Activated CD8-positive, alpha-beta memory T cell treated with anti-CD3 and anti-CD28 coated beads for 4 hours (primary cell): ENCODE data around the gene IGBP1.
"Not testable (repeated sequence)": the region's sequence is repeated elsewhere in the genome, so short reads cannot be mapped to it uniquely, and the experiment has no call there.

Experiments used
- DNase-seq, 2 donors: peaks; one replicate each; pipeline ENCODE4 v3.0.0-alpha.2; 2020; ENCODE audit warnings: low read depth in 2 of 2

IGBP1 gene

DNA sequence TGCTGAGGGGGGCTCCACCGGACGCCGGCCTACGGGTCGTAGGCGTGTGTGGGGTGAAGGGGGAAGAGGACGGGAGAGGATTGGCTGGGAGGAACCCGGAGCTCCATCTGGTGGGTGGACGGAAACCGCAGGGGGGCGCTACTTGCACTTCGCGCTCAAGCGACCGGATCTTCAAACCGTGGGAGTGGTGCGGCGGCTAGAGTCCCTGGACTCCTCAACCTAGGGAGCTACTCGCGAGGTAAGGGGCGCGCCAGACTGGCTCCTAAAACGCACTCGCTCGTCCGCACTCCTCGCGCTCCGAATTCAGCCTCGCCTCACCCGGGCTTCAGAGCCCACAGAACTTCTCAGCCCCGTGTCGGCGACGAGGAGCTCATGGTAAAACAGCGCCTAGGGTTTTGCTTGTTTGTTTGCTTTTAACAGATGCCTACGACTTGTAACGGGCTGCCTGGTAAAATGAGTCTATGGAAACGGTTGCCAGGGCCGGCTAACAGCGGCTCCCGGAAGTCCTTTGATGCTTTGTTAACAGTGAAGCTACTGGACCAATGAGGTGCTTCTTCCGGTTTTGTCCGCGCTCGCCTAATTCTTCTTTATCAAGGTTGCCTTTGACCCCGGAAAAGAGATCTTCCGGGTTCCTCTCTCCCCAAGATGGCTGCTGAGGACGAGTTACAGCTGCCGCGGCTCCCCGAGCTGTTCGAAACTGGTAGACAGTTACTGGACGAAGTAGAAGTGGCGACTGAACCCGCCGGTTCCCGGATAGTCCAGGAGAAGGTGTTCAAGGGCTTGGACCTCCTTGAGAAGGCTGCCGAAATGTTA lies at the start of gene IGBP1:
IGBP1 (plus strand) TSS at position 145 of the 813 bp plus-strand sequence; CDS start at position 646, 501 bp downstream.
- peak; percentile 45 to 63 for DNase-seq

- no peak for DNase-seq
Measured at GRCh38 chrX:70084592-70085240, 48.5 kb upstream of the IGBP1 start.

GRCh38 chrX:70087857-70088630 lies 45.2 kb upstream of the IGBP1 start:
- no peak for DNase-seq

DNA sequence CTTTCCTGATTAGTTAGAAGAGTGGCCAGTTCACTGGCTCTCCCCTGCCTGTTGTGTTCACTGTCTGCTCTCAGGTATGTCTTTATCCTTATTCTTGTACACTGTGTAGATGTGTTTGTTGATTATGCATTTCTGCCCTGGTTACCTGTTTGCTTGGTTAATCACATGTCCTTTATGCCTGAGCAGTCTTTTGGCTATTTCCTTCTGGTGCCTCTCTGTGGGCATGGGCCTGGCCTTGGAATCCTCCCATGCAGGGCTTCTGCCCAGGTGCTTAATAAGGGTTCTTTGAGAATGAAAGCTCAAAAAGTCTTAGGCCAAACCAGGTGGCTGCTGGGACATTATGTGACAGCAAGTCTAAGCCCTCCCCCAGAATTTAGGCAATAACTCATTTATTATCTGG lies 44.5 kb upstream of the IGBP1 start:
- no peak for DNase-seq

DNA sequence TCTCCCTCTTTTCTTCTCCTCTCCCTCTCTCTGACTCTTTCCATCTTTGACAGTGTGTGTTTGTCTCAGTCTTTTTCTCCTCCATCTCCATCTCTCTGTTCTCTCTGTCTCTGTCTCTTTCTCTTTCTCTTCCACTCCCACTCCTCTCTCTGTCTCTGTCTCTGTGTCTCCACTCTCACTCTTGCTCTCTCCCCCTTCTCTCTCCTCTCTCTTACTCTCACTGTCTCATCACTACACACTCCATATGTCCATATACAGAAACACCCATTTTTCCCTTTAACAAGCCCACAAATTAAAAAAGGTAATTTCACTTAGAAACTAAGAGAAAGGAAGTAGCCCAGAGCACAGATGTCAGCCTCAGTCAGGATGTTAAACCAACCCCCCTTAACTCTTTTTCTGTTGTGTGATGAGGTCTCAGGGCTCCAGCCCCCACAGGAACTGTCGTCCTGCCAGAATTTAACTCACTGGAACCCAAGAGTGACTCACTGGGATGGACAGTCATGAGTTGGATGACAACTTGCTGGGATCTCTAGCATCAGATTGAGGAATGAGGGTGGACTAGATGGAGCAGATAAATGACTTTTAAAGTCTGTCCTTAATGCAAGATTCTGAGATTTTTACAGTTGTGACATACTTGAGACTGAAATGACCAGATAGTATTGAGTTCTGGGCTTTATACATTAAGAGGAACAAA lies 43.5 kb upstream of the IGBP1 start:
- no peak for DNase-seq

DNA sequence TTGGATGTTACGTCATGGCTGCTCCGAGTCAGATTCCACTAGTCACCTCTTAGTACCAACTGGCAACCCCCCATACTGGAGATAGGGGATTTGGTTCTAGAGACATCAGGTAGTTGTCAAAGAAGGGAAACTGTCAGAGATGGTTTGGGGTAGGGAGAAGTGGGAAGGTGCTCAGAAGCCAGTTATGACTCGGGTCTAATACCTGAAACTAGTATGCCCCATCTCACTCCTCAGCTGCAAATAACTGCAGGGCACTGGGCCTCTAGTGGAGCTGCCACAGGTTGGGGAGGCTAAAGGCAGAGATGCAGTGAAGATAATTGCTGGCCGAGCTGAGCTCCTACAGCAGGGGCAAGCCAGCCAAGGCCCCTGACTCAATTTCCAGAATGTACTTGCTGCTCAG lies 41.0 kb upstream of the IGBP1 start:
- DNase-seq: no peak

GRCh38 chrX:70096052-70096451 lies 37.2 kb upstream of the IGBP1 start:
- DNase-seq: no peak

- DNase-seq: no peak
Measured at GRCh38 chrX:70105229-70105628, 28.0 kb upstream of the IGBP1 start.

DNA sequence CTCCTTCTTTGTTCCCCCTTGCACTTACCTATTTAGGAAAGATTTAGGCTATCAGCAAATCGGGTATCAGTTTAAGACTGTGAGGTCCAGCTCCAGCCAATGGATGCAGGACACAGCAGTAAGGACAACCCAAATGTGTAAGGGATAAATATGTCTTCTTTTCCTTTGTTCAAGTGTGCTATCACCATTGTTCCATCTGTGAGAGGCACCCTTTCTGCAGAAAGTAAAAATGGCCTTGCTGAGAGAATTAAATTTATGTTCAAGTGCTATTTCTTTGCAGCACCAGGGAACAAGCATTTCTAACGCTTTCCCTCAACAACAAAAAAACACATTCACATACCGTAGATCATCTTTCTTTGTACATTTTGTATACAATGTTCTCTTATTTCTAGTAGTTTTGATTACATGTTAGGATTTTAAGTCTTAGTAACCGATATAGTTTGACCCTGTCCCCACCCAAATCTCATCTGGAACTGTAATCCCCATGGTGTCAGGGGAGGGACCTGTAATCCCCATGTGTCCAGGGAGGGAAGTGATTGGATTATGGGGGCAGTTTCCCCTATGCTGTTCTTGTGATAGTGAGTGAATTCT lies 21.7 kb upstream of the IGBP1 start:
- not testable (repeated sequence) for DNase-seq

DNA sequence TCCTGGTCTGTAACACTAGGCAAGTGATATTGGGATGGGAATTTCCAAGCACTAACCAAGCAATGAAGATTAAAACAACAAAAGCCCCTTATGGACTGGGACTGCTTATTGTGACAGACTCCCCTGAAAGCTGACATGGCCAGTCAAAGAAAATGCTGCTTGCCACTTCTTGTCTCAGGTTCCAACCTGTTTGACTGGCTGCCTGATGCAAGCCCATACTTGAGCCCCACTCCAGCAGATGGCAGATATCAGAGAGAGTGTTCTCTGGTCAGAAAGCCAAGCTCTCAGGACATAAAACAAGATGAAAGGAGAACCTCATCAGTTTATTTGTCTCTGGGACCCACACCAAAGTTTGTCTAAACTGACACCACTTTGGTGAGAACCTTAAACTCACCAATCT lies 15.5 kb upstream of the IGBP1 start:
- DNase-seq: no peak

GRCh38 chrX:70123014-70123413 lies 10.2 kb upstream of the IGBP1 start:
- DNase-seq: not testable (repeated sequence)

- DNase-seq: no peak
Measured at GRCh38 chrX:70124678-70125077, 8.6 kb upstream of the IGBP1 start.

- no peak for DNase-seq
Measured at GRCh38 chrX:70128071-70128470, 5.2 kb upstream of the IGBP1 start.

- DNase-seq: no peak
Measured at GRCh38 chrX:70129816-70130215, 3.4 kb upstream of the IGBP1 start.

- no peak for DNase-seq
Measured at GRCh38 chrX:70132224-70132623, 1.0 kb upstream of the IGBP1 start.

- DNase-seq: no peak
Measured at GRCh38 chrX:70132877-70133302, 357 bp upstream of the IGBP1 start.

DNA sequence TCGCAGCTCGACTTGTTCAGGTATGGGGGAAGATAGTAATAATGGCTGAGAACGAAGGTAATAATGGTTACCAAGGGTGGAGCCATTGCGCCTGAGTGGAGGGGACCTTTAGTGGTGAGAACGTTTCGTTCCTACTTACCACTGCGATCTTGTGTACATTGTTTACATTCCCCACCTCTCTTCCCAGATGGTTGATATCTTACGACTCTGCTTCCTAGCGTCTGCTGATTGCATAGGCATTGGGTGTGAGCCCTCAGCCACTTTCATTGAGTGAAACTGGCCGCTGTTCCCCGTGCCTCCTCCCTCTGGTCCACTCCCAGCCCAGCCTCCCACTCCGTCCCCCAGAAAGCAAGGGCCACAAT lies 850 bp downstream of the IGBP1 start:
- no peak for DNase-seq

- no peak for DNase-seq
Measured at GRCh38 chrX:70138622-70139021, 5.4 kb downstream of the IGBP1 start.

DNA sequence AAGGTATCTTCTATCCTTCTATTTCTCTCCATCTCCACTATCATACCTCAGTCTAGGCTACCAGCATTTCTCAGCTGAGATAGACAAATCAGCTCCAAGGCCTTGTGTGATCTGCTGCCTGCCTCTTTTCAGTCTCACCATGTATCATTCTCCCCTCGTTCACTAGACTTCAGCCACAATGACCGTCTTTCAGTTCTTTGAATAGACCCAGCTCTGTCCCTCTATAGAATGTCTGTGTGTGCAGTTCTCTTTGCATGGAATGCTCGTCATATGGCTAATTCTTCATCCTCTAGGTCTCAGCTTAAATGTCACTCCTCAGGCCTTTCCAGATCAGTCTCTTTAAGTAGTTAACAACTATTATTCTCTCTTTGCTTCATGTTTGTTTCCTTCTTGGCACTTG lies 6.5 kb downstream of the IGBP1 start:
- DNase-seq: no peak

- DNase-seq: no peak
Measured at GRCh38 chrX:70141373-70141772, 8.1 kb downstream of the IGBP1 start.
